ENCODE results near the gene MMP25. TPM values are rescaled to one million over a fixed set of nuclear protein-coding genes. Genes with fewer than 3 reads are reported as not detected.

The MMP25 gene
- polyA plus RNA-seq, 1 of the 3 experiments (the other 2 are of a cell fraction): 0.03 TPM

- H2AFZ ChIP-seq (ENCODE audit: low read depth): no peak within 1 kb of the TSS
- H3K9ac ChIP-seq: no peak within 1 kb of the TSS
- H3K36me3 ChIP-seq (replicated peaks in 1 of 2; ENCODE audit: control insufficient read depth in 1 of 2, insufficient read depth in 2 of 2, low read length in 1 of 2): no peaks in the 10 kb centered on the region
- POLR2A ChIA-PET: no interaction called here
- no peaks in the 10 kb centered on the region for H3K79me2 ChIP-seq (ENCODE audit: insufficient read depth)
- H3K27me3 ChIP-seq (ENCODE audit: insufficient read depth): no peaks in the 10 kb centered on the region
- no peaks in the 10 kb centered on the region for H3F3A ChIP-seq (replicated peaks; ENCODE audit: insufficient read depth)
- CTCF ChIA-PET: interaction anchor here (1.0 to 1.5 kb wide), 3 partner anchors 8 to 19 kb away, joined by 3 to 5 read pairs (median 4); no protein-coding TSS in a partner anchor
- no peak for TF ChIP-seq ZBTB33 (IDR thresholded peaks at IDR 0.05; ENCODE audit: borderline replicate concordance, low read depth)
- TF ChIP-seq ELF1 (IDR thresholded peaks at IDR 0.05): no peak
- no peak for TF ChIP-seq GABPA (IDR thresholded peaks at IDR 0.05; ENCODE audit: low read depth)
- no peak for TF ChIP-seq RCOR1 (IDR thresholded peaks at IDR 0.05; ENCODE audit: low read length)
- TF ChIP-seq TCF12 (IDR thresholded peaks at IDR 0.05): no peak
- TF ChIP-seq SMC3 (IDR thresholded peaks at IDR 0.05; ENCODE audit: low read depth, low read length): no peak
- TF ChIP-seq CTCF (IDR thresholded peaks at IDR 0.05): no peak
- TF ChIP-seq SIN3A (IDR thresholded peaks at IDR 0.05; ENCODE audit: borderline replicate concordance, low read depth, low read length): no peak
- WGBS (ENCODE audit: low lambda C conversion rate): 74% methylated on average over 15 of the region's 27 CpGs
- H3K27ac ChIP-seq (ENCODE audit: low read depth in 2 of 2, low read length in 1 of 2): no peak within 1 kb of the TSS
- no peaks in the 10 kb centered on the region for H4K20me1 ChIP-seq (ENCODE audit: insufficient read depth)
- H3K4me2 ChIP-seq: no peak within 1 kb of the TSS
- DNase-seq: no peak
- no peak within 1 kb of the TSS for H3K4me3 ChIP-seq (ENCODE audit: low read depth in 2 of 2, low read length in 1 of 2)
- peaks cover 0 to 1% of the 10 kb centered on the region in 2 experiments; a peak in 1 of 4 replicates for H3K4me1 ChIP-seq (ENCODE audit: control insufficient read depth in 1 of 2, insufficient read depth in 2 of 2, low read depth in 1 of 2, low read length in 1 of 2)
- no peaks in the 10 kb centered on the region for H3K9me3 ChIP-seq
- no peaks in the 10 kb centered on the region for H3K9me2 ChIP-seq
Measured at GRCh38 chr16:3012828-3013420, 33.4 kb upstream of the MMP25 start, which contains the start of gene CLDN9. Gene CLDN9 (plus strand): TSS chr16:3012923. CDS start chr16:3013363, 440 bp downstream.

GRCh38 chr16:3013491-3013951, 32.8 kb upstream of the MMP25 start:
- Histone ChIP-seq H3K9me3 (no peaks in the 10 kb centered on the region), H3K9me2 (no peaks in the 10 kb centered on the region), H4K20me1 (ENCODE audit: insufficient read depth) (no peaks in the 10 kb centered on the region), H3K27me3 (ENCODE audit: insufficient read depth) (no peaks in the 10 kb centered on the region), H3K27ac (ENCODE audit: low read depth in 2 of 2, low read length in 1 of 2) (no peak overlapping the region), H2AFZ (ENCODE audit: low read depth) (no peak overlapping the region), H3K36me3 (replicated peaks in 1 of 2; ENCODE audit: control insufficient read depth in 1 of 2, insufficient read depth in 2 of 2, low read length in 1 of 2) (no peaks in the 10 kb centered on the region), H3K4me2 (no peak overlapping the region), H3K79me2 (ENCODE audit: insufficient read depth) (no peaks in the 10 kb centered on the region), H3K4me3 (ENCODE audit: low read depth in 2 of 2, low read length in 1 of 2) (no peak overlapping the region), H3F3A (replicated peaks; ENCODE audit: insufficient read depth) (no peaks in the 10 kb centered on the region), H3K9ac (no peak overlapping the region), H3K4me1 (ENCODE audit: control insufficient read depth in 1 of 2, insufficient read depth in 2 of 2, low read depth in 1 of 2, low read length in 1 of 2) (peaks cover 0 to 6% of the 10 kb centered on the region in 2 experiments; a peak in 1 of 4 replicates)
- ChIA-PET CTCF (interaction anchor here (1.3 kb wide), 1 partner anchor 19 kb away, joined by 5 read pairs; no protein-coding TSS in a partner anchor), POLR2A (no interaction called here)
- TF ChIP-seq RXRA (IDR thresholded peaks at IDR 0.05; ENCODE audit: borderline replicate concordance, low read depth) (no peak), TEAD4 (IDR thresholded peaks at IDR 0.05; ENCODE audit: borderline replicate concordance, insufficient read depth) (no peak), SMC3 (IDR thresholded peaks at IDR 0.05; ENCODE audit: low read depth, low read length) (no peak), SIN3A (IDR thresholded peaks at IDR 0.05; ENCODE audit: borderline replicate concordance, low read depth, low read length) (no peak), GATA2 (CRISPR knock-in tag; IDR thresholded peaks at IDR 0.05) (no peak), TCF12 (IDR thresholded peaks at IDR 0.05) (no peak), EZH2phosphoT487 (IDR thresholded peaks at IDR 0.05; ENCODE audit: borderline replicate concordance, low read depth) (no peak), ELF1 (IDR thresholded peaks at IDR 0.05) (no peak), POLR2AphosphoS5 (IDR thresholded peaks at IDR 0.05; ENCODE audit: low read depth, low read length) (no peak)
- WGBS (ENCODE audit: low lambda C conversion rate): 84% methylated on average over 18 of the region's 27 CpGs
- DNase-seq: no peak

Data from SK-N-SH (cell line).